Left cardiac atrium (tissue), 4 donors: ENCODE data around the gene ZNF426. TPM values are rescaled to one million over a fixed set of nuclear protein-coding genes. Genes with fewer than 3 reads are reported as not detected.

ENCODE experiments used
- ATAC-seq, 2 donors: fragments of 200-7000 bp; cut with Tn5 transposase; one replicate each; pipeline ENCODE4 v1.9.1; 2020; ENCODE audit warnings: mild to moderate bottlenecking in 2 of 2, moderate library complexity in 2 of 2
- DNase-seq: peaks from one replicate; pipeline ENCODE4 v3.0.0-alpha.2; 2020
- intact Hi-C, 2 donors: fragments of 100-400 bp; cut with DNase I; formaldehyde crosslinking; loops; one replicate each; pipeline versions ENCODE4 v1.14.1 to v1.15.1; 2022 to 2023
- total RNA-seq, 2 donors: library from RNA; stranded (reverse); fragmentation: NEBNext Ultra II Directional; extraction: Animal tissue kit (Norgen Biotek cat#: 25700); gene quantifications; one replicate each; pipeline ENCODE4 v1.2.1, GENCODE V29; 2021
- donor health status: DM: no; HTN: yes; CAD: no.
- donor health status: DM: no; HTN: yes; CAD: no; lungs with severe emphysema.
- donor health status: DM: yes; HTN: yes; CAD: no.
- donor health status: Dilated cardiomyopathy.

Gene ZNF426
- total RNA-seq, 2 donors from 2014 or later = 12.1 to 16.0 TPM

DNA sequence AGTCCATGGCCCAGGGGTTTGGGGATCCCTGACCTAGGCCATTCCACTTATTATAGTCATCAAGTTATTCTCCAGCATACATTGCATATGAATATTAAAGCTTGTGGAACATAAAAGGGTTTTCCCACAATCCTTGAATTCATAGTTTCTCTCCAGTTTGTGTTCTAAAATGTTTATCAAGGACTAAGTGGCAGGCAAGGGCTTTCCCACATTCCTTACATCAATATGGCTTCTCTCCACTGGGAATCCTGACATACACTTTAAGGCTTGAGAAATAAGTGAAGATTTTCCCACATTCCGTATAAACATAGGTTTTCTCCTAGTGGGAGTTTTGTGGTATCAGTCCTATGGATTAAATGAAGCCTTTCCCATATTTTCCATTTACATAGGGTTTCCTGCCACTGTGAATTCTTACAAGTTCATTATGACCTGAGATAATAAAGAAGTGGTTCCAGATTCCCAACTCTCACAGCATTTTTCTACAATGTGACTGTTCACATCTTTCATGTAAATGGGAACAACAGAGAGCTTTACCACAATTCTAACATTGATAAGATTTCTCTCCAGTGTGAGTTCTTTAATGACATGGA is 14.5 kb downstream of the ZNF426 start:
- ATAC-seq = no peak
- intact Hi-C loops = no loop called here
- DNase-seq = no peak

GRCh38 chr19:9507285-9507684 is 31.2 kb downstream of the ZNF426 start:
- intact Hi-C loops = no loop called here
- ATAC-seq = no peak
- no peak for DNase-seq

- DNase-seq = no peak
- ATAC-seq = no peak
- intact Hi-C loops = no loop called here
These were observed 37.6 kb downstream of the ZNF426 start for GRCh38 chr19:9500796-9501195.

GRCh38 chr19:9498183-9498902 is 40.1 kb downstream of the ZNF426 start, which contains the start of gene ZNF560:
TSS of gene ZNF560 (minus strand) at chr19:9498616. CDS start at chr19:9475313, 23,303 bp downstream.
- intact Hi-C loops = no loop called here

GRCh38 chr19:9494096-9494495 is 44.3 kb downstream of the ZNF426 start:
- ATAC-seq = no peak
- DNase-seq = no peak
- intact Hi-C loops = no loop called here

More at GRCh38 chr19:9498183-9498902, 40.1 kb downstream of the ZNF426 start, which contains the start of gene ZNF560:
- DNase-seq = no peak
- no peak for ATAC-seq

DNA sequence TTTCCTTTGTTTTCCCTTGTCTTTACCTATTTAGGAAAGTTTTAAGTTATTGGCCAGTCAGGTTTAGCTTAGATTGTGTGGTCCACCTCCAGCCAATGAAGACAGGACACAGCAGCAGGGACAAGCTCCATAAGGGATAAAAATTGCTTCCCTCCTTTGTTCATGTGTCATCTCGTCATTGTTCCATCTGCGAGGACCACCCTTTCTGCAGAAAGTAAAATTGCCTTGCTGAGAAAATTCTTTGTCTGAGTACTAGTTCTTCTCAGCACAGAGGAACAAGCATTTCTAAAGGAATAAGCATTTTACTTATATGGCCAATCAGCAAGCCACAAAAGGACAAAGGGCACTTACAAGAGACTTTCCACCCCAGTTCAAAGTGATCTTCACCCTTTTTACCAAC is 51.4 kb downstream of the ZNF426 start:
- ATAC-seq = no peak
- intact Hi-C loops = no loop called here
- DNase-seq = no peak

- DNase-seq = no peak
- intact Hi-C loops = no loop called here
- ATAC-seq = no peak
These were observed 53.3 kb downstream of the ZNF426 start for GRCh38 chr19:9485140-9485539.

DNA sequence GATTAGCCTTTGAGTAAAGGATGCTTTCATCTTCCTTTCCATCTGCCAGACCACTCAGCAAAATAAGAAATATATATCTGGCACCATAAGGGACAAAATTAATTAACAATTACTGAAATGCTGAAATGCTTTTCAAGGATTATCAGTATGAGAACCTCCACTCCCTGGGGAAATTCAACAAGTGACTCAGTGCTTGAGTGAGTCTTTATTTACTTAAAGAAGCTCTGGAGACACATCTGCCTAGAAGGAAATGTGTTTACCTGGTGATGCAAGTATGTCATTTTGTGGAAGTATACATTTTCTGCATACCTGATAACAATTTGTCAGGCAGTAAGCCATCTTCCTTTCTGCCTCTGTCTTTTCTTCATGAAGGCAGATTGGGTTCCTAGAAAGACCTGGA is 63.5 kb downstream of the ZNF426 start:
- DNase-seq = no peak
- intact Hi-C loops = no loop called here
- no peak for ATAC-seq

Other genes with a start within 250 kb of the ZNF426 start
- gene ZNF699, start 228.8 kb downstream of the ZNF426 start, total RNA-seq = 1 to 10 TPM; 3.0 to 4.3 TPM
- gene ZNF559, start 214.5 kb downstream of the ZNF426 start, total RNA-seq = 10 to 100 TPM; 13.6 to 14.7 TPM
- 1 to 10 TPM; 1.8 TPM for gene ZNF177, start 175.6 kb downstream of the ZNF426 start, total RNA-seq
- gene ZNF266, start 103.1 kb downstream of the ZNF426 start, total RNA-seq = 10 to 100 TPM; 10.8 to 12.1 TPM
- under 1 TPM in 1 of 2 donors, not detected in 1; 0.92 TPM for gene ZNF560, start 40.0 kb downstream of the ZNF426 start, total RNA-seq
- gene ZNF121, start 45.9 kb upstream of the ZNF426 start, total RNA-seq = 10 to 100 TPM; 14.7 to 23.0 TPM
- gene ZNF561, start 82.6 kb upstream of the ZNF426 start, total RNA-seq = 10 to 100 TPM; 18.9 to 20.1 TPM
- gene ZNF562, start 136.5 kb upstream of the ZNF426 start, total RNA-seq = 10 to 100 TPM; 21.8 to 27.5 TPM
- 10 to 100 TPM in 1 of 2 donors, 1 to 10 TPM in 1; 8.8 to 12.7 TPM for gene ZNF846, start 230.1 kb upstream of the ZNF426 start, total RNA-seq